K562 (cell line): ENCODE measurements around the gene ZNF780A. TPM values are rescaled to one million over a fixed set of nuclear protein-coding genes. Genes with fewer than 3 reads are reported as not detected.
A peak's percentile ranks its signal among the peaks of the same experiment; 100 is the strongest.

Experiments
- ATAC-seq: fragments of 200-7000 bp; cut with Tn5 transposase; 3 replicates; pipeline ENCODE4 v1.9.1; 2020; ENCODE audit warnings: moderate library complexity
- BruUV-seq: library from RNA; stranded (reverse); fragments of 400-500 nt; replicated peaks from 2 replicates; lab custom pipeline; 2021; lab: Mats Ljungman, UMichigan
- CTCF ChIA-PET: fragments of 300-600 bp; formaldehyde crosslinking; extraction: SDS; loops from one replicate; lab custom pipeline; 2021; ENCODE audit warnings: low intra/inter-chr PET ratio; lab: Yijun Ruan, JAX
- POLR2A ChIA-PET: fragments of 300-600, 350-650 bp; sonication (Branson Sonifier 250); formaldehyde crosslinking; extraction: SDS; loops from one replicate; lab custom pipeline; 2021; ENCODE audit warnings: antibody characterized with exemption, inconsistent platforms; lab: Yijun Ruan, JAX
- DNase-seq, 4 experiments: peaks; one replicate each; pipeline versions ENCODE4 v3.0.0 to v3.0.0-alpha.2; 2011 to 2018; ENCODE audit warnings: low spot score in 3 of 4, mixed read lengths in 3 of 4; ENCODE audit errors: extremely low read depth in 1 of 4
- FAIRE-seq: peaks from 2 replicates; lab custom pipeline; 2011; peaks lifted over from hg19 to GRCh38; lab: Jason Lieb, UNC
- H2AFZ ChIP-seq: 2 replicates; pipeline ENCODE4 v1.6.0; 2011; ENCODE audit warnings: low read depth, low read length, control low read depth, inconsistent platforms
- H3K27ac ChIP-seq: fragments of 200-600 bp; 3 replicates; pipeline ENCODE4 v1.8.0; 2011; ENCODE audit warnings: low read depth, mild to moderate bottlenecking, control low read depth, inconsistent platforms, low read length, moderate library complexity, mixed read lengths; ENCODE audit errors: extremely low read depth
- H3K27me3 ChIP-seq, 2 experiments: fragments of 300-600 bp in 1 of 2; 2 replicates in 1 of 2; 3 replicates in 1 of 2; pipeline versions ENCODE4 v1.6.0 to v1.8.0; 2011; ENCODE audit warnings: inconsistent platforms in 2 of 2, low read length in 2 of 2, mild to moderate bottlenecking in 1 of 2, mixed read lengths in 1 of 2, moderate library complexity in 1 of 2; ENCODE audit not compliant: control insufficient read depth in 2 of 2, insufficient read depth in 2 of 2
- H3K36me3 ChIP-seq: fragments of 300-600 bp; 3 replicates; pipeline ENCODE4 v1.8.0; 2011; ENCODE audit warnings: mild to moderate bottlenecking, low read length, inconsistent platforms; ENCODE audit not compliant: control insufficient read depth, insufficient read depth
- H3K4me1 ChIP-seq, 2 experiments: fragments of 200-600 bp in 1 of 2; replicated peaks in 1 of 2; 2 replicates in 1 of 2; 3 replicates in 1 of 2; pipeline versions ENCODE4 v1.5.1 to v1.8.0; 2011; ENCODE audit warnings: inconsistent platforms in 2 of 2, low read length in 2 of 2, mild to moderate bottlenecking in 1 of 2, mixed read lengths in 1 of 2, moderate library complexity in 1 of 2; ENCODE audit not compliant: control insufficient read depth in 2 of 2, insufficient read depth in 2 of 2
- H3K4me2 ChIP-seq: 2 replicates; pipeline ENCODE4 v1.6.1; 2011; ENCODE audit warnings: low read length, control low read depth, inconsistent platforms, mixed read lengths; ENCODE audit not compliant: insufficient read depth
- H3K4me3 ChIP-seq: fragments of 200-600 bp; sonication (generic), shearing (Covaris generic); 2 replicates; pipeline ENCODE4 v1.5.1; 2016; ENCODE audit warnings: control low read depth, inconsistent platforms
- H3K79me2 ChIP-seq: fragments of 200-600 bp; 3 replicates; pipeline ENCODE4 v1.8.0; 2011; ENCODE audit warnings: low read length, inconsistent platforms; ENCODE audit not compliant: control insufficient read depth, insufficient read depth
- H3K9ac ChIP-seq, 2 experiments: 2 replicates each; pipeline versions ENCODE4 v1.6.0 to v1.6.1; 2011; ENCODE audit warnings: low read depth in 2 of 2, low read length in 2 of 2, control low read depth in 1 of 2, inconsistent platforms in 1 of 2, mild to moderate bottlenecking in 1 of 2, mixed read lengths in 1 of 2; ENCODE audit not compliant: insufficient read depth in 1 of 2
- H3K9me1 ChIP-seq: one replicate; pipeline ENCODE4 v1.6.0; 2011; ENCODE audit warnings: inconsistent platforms, mild to moderate bottlenecking, low read length, moderate library complexity; ENCODE audit not compliant: control insufficient read depth, insufficient read depth
- H3K9me3 ChIP-seq: replicated peaks from 2 replicates; pipeline ENCODE4 v1.5.1; 2011; ENCODE audit warnings: low read depth, low read length, inconsistent platforms; ENCODE audit not compliant: control insufficient read depth, insufficient read depth
- H4K20me1 ChIP-seq: replicated peaks from 2 replicates; pipeline ENCODE4 v1.6.1; 2011; ENCODE audit warnings: low read length, inconsistent platforms, mixed read lengths; ENCODE audit not compliant: control insufficient read depth, insufficient read depth
- ARID3B ChIP-seq: fragments of 250-450 bp; sonication (Bioruptor Pico); IDR thresholded peaks from 2 replicates; pipeline ENCODE4 v1.4.0; 2020; ENCODE audit warnings: borderline replicate concordance
- ELF4 ChIP-seq: fragments of 450-650 bp; formaldehyde crosslinking; IDR thresholded peaks from 2 replicates; pipeline ENCODE4 v1.4.0; 2022; ENCODE audit warnings: missing genetic modification characterization
- HCFC1 ChIP-seq: IDR thresholded peaks from 2 replicates; pipeline ENCODE4 v1.6.1; 2012; ENCODE audit warnings: low read depth, low read length, improper control_type of control experiment
- NKRF ChIP-seq: fragments of 450-650 bp; IDR thresholded peaks from 2 replicates; pipeline ENCODE4 v1.6.1; 2016; ENCODE audit warnings: borderline replicate concordance
- RBM34 ChIP-seq: fragments of 200-400 bp; formaldehyde crosslinking; IDR thresholded peaks from 2 replicates; pipeline ENCODE4 v1.6.1; 2018; ENCODE audit warnings: low read length, borderline replicate concordance; ENCODE audit not compliant: insufficient read depth
- SMAD3 ChIP-seq: fragments of 450-650 bp; formaldehyde crosslinking; conservative IDR thresholded peaks from 2 replicates; pipeline ENCODE4 v1.4.0; 2020; ENCODE audit warnings: mild to moderate bottlenecking
- SMARCA5 ChIP-seq: fragments of 450-650 bp; IDR thresholded peaks from 2 replicates; pipeline ENCODE4 v1.6.1; 2016
- SMARCE1 ChIP-seq: fragments of 450-650 bp; IDR thresholded peaks from 2 replicates; pipeline ENCODE4 v1.7.1; 2016; ENCODE audit warnings: mild to moderate bottlenecking
- STAG1 ChIP-seq: sonication (generic); formaldehyde crosslinking; IDR thresholded peaks from 2 replicates; pipeline ENCODE4 v1.5.0; 2020; ENCODE audit warnings: missing genetic modification reagents, borderline replicate concordance
- TAF1 ChIP-seq: IDR thresholded peaks from 2 replicates; pipeline ENCODE4 v1.6.1; 2011; ENCODE audit warnings: mild to moderate bottlenecking, low read length, moderate library complexity; ENCODE audit not compliant: insufficient read depth, control insufficient read depth, severe bottlenecking; ENCODE audit errors: extremely low read depth
- XRCC4 ChIP-seq: IDR thresholded peaks from one replicate; pipeline ENCODE4 v1.6.1; 2011; ENCODE audit not compliant: insufficient read depth, insufficient read length; ENCODE audit errors: extremely low read depth
- XRCC5 ChIP-seq: fragments of 200-400 bp; formaldehyde crosslinking; IDR thresholded peaks from 2 replicates; pipeline ENCODE4 v1.6.1; 2017; ENCODE audit warnings: low read depth, mild to moderate bottlenecking, low read length
- ZFPM2 ChIP-seq: fragments of 250-450 bp; sonication (Bioruptor Pico); IDR thresholded peaks from 2 replicates; pipeline ENCODE4 v1.5.1; 2022; ENCODE audit warnings: mild to moderate bottlenecking
- ZNF12 ChIP-seq: sonication (generic); formaldehyde crosslinking; IDR thresholded peaks from 2 replicates; pipeline ENCODE4 v1.4.0; 2020; ENCODE audit warnings: mild to moderate bottlenecking, missing genetic modification reagents
- ZNF217 ChIP-seq: sonication (generic); formaldehyde crosslinking; IDR thresholded peaks from 2 replicates; pipeline ENCODE4 v1.8.0; 2022; ENCODE audit warnings: mild to moderate bottlenecking, missing genetic modification reagents
- WGBS: fragments of 100-300 bp; shearing (Covaris generic); methylation state at CpG from one replicate; pipeline ENCODE4 v1.1.6; 2016; ENCODE audit warnings: low coverage, mixed read lengths; ENCODE audit not compliant: insufficient coverage; ENCODE audit errors: missing lambda C conversion rate; 5-methylcytosine and 5-hydroxymethylcytosine counted together
- in situ Hi-C: fragments of 300-500 bp; cut with MboI; formaldehyde crosslinking; loops from 4 replicates; pipeline ENCODE4 v1.15.0; 2018; ENCODE audit warnings: inconsistent platforms, mixed read lengths
- intact Hi-C: fragments of 100-400 bp; cut with micrococcal nuclease; formaldehyde crosslinking; loops from 2 replicates; pipeline ENCODE4 v1.14.2; 2022
- polyA plus RNA-seq, 8 experiments: library from polyadenylated mRNA; depleted of rRNA in 4 of 8; stranded (reverse) in 5 of 8; unstranded in 3 of 8; fragments of >200 nt; fragmentation: Nextera tagmentation in 2 of 8; fragmentation: Illumina TruSeq in 1 of 8; extraction: Ambion mirVana in 2 of 8; extraction: Trizol in 1 of 8; gene quantifications; 2 replicates each; pipeline versions ENCODE4 v1.2.1 to v1.2.3, GENCODE V29; 2011 to 2014; ENCODE audit warnings: inconsistent platforms in 1 of 8, missing spikeins in 1 of 8
- total RNA-seq, 7 experiments: library from RNA; depleted of rRNA in 6 of 7; stranded (reverse); fragments of >200 nt in 6 of 7; fragmentation: Illumina TruSeq in 2 of 7; extraction: Trizol in 2 of 7; gene quantifications; 2 replicates each; pipeline versions ENCODE4 v1.2.1 to v1.2.3, GENCODE V29; 2011 to 2021; ENCODE audit warnings: low replicate concordance in 1 of 7
- TF ChIP-seq, protein P1 (sequence below): fragments of 250-450 bp; sonication (Bioruptor Pico); IDR thresholded peaks from 2 replicates; pipeline ENCODE4 v1.5.0; 2021; ENCODE audit warnings: mild to moderate bottlenecking, moderate library complexity
- TF ChIP-seq, protein P2 (sequence below): sonication (generic); formaldehyde crosslinking; IDR thresholded peaks from 2 replicates; pipeline ENCODE4 v1.5.0; 2020; ENCODE audit warnings: missing genetic modification reagents

Gene ZNF780A
- total and polyA plus RNA-seq, 9 of the 15 experiments (the other 6 are each of a cell fraction or from before 2014, with no cell fraction given): 11.7 to 36.1 (median 25.8) TPM

GRCh38 chr19:40081411-40081810 is 9.3 kb downstream of the ZNF780A start:
- WGBS: 100% methylated on average over 1 of the region's 1 CpG
- in situ Hi-C loops (no loop called here), intact Hi-C loops (no loop called here)
- Histone ChIP-seq H3K79me2 (0 out of 3 replicates have a peak, but pooled peaks cover 3% of the 10 kb centered on the region), H3K36me3 (peaks cover 64% of the 10 kb centered on the region), H3K4me3 (no peak overlapping the region), H3K9ac (no peak overlapping the region), H3K4me1 (no peaks in the 10 kb centered on the region), H4K20me1 (no peaks in the 10 kb centered on the region), H3K27ac (no peak overlapping the region), H3K27me3 (no peaks in the 10 kb centered on the region), H3K9me1 (no peaks in the 10 kb centered on the region), H2AFZ (no peak overlapping the region), H3K4me2 (no peak overlapping the region), H3K9me3 (peaks cover 10% of the 10 kb centered on the region)
- FAIRE-seq: peak; percentile 56
- CTCF ChIA-PET: no interaction called here
- DNase-seq: no peak
- ATAC-seq: no peak
- no TSS peak for BruUV-seq
- POLR2A ChIA-PET: no interaction called here
- TF ChIP-seq NKRF (no peak), ELF4 (CRISPR knock-in tag) (no peak), RBM34 (no peak), TAF1 (no peak), XRCC4 (no peak), XRCC5 (no peak), ZFPM2 (CRISPR knock-in tag) (no peak), SMAD3 (CRISPR knock-in tag) (no peak), ZNF12 (CRISPR knock-in tag) (no peak), HCFC1 (no peak), ARID3B (CRISPR knock-in tag) (no peak), SMARCA5 (no peak), STAG1 (no peak), ZNF217 (CRISPR knock-in tag) (no peak), SMARCE1 (no peak)
- TF ChIP-seq, protein P1, sequence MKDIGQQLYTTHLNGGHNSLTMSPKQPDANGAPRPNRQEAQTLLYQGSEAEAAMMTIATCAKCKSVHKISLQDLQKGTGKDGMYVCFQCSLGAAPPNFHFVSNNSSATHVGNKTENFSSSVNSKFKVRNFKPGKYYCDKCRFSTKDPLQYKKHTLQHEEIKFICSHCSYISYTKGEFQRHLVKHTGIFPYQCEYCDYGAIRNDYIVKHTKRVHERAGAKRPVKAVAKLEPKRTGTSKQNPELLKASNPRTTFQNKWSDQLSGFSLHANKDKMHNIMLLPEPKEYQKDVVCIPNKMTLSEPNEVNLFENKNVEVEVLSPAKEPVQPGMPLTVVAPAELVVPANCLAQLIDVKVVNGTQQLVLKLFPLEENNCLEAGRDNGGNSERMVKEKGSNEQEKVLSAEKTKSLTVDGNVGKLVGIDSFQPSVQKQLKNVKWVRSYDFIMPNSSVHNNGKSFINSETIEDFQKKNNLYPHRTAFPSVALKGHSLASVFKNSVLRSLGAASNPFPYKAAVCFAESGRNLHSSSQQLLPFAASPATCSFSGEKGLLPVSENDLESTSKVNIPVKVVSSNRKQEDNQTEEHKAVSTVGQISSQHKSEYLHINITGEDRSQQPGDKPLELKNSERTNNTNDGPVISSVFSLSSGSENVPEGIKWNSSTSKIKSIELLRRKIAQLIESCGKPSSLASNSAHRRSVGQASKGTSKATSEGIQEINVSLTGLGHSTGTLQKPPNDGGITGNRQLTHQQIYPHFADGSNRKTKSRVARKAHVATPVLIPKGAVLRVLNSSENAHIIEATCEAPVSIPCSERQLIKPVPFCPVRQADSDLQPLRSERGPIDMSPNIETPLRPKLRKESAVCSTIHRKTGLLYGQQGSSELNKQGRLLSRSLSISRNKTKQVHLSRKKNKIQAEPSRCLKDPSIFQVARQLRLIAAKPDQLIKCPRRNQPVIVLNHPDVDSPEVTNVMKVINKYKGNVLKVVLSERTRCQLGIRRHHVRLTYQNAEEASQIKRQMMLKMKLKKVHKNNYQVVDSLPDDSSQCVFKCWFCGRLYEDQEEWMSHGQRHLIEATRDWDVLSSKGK: no peak
- TF ChIP-seq, protein P2, sequence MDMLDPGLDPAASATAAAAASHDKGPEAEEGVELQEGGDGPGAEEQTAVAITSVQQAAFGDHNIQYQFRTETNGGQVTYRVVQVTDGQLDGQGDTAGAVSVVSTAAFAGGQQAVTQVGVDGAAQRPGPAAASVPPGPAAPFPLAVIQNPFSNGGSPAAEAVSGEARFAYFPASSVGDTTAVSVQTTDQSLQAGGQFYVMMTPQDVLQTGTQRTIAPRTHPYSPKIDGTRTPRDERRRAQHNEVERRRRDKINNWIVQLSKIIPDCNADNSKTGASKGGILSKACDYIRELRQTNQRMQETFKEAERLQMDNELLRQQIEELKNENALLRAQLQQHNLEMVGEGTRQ: no peak
